T-helper 1 cell (primary cell): Measurements from ENCODE around the gene VWA2.

Source experiments
- DNase-seq, 5 donors: peaks; one replicate each; pipeline ENCODE4 v3.0.0-alpha.2; 2012 to 2020

The VWA2 gene

DNA sequence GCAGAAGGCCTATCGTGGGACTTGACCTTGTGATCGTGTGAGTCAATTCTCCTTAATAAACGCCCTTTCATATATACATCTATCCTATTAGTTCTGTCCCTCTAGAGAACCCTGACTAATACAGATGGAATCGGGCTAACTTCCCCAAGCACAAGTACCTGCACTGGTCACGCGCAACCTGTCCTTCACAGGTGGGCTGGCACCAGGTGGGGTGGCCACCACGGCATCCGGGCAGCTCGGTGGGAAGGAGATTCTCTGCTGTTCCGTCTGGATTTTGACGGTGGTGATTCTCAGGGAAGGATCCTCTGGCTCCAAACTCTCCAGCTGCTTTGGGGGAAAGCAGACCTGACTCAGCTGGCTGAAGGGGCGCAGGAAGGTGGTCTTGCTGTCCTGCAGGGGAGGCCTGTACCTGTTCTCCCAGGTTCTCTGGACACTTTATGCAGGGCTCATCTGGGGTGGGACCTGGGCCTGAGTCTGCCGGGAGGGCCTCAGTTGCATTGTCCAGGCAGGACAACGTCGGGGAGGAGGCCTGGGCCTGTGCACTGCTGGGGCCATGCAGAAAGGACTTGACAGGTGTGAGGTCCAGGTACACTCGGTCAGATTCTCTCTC lies 61.1 kb downstream of the VWA2 start:
- DNase-seq = no peak

GRCh38 chr10:114301177-114301576 lies 62.1 kb downstream of the VWA2 start:
- DNase-seq = no peak

DNA sequence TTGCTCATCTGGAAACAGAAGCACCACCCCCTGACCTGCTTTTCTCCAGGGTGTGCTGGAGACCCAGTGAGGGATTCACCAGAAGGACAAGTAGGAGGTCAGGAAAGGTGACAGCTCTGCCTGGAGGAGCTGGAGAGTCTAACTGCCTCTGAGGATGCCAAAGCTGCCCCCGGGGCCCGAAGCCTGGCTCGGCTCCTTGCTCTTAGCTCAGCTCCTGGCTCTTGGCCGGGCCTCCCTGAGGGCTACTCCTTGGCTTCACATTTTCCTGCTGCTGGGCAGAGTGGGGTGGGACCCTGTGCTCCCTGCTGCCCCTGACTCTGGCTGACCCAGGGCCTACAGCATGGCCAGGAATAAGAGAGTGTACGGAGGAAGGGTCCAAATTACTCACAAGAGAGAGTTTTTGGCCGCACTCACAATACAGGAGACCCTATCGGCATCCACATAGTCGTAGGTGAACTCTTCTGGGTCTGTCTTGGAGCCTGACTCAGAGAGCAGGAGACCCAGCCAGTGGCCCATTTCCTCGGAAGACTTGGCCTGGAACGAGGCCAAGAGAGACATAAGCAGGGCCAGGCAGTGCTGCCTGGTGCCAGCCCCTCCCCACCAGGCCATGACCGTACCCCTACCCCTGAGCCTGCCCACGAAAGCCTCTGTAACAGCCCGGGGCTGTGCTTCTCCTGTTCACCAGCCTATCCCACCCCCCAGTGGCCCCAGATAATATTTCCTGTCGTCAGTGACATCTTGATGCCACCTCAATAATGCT lies 63.1 kb downstream of the VWA2 start:
- DNase-seq = no peak

- DNase-seq = no peak
Observed at GRCh38 chr10:114303556-114303955, 64.5 kb downstream of the VWA2 start.

- DNase-seq = peak in 4 of 5 donors; percentile 29 to 73 (median 44)
Observed at GRCh38 chr10:114304017-114304570, 65.0 kb downstream of the VWA2 start.

- peak; percentile 30 to 73 (median 50) for DNase-seq
Observed at GRCh38 chr10:114304571-114305421, 65.7 kb downstream of the VWA2 start.

DNA sequence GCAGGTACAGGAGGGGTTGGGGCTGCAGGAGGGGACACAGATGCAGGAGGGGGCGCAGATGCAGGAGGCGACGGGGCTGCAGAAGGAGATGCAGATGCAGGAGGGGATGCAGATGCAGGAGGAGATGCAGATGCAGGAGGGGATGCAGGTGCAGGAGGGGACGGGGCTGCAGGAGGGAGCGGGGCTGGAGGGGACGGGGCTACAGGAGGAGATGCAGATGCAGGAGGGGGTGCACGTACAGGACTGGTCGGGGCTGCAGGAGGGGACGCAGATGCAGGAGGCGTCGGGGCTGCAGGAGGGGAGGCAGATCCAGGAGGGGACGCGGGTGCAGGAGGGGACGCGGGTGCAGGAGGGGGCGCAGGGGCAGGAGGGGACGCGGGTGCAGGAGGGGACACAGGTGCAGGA lies 66.5 kb downstream of the VWA2 start:
- DNase-seq = no peak

DNA sequence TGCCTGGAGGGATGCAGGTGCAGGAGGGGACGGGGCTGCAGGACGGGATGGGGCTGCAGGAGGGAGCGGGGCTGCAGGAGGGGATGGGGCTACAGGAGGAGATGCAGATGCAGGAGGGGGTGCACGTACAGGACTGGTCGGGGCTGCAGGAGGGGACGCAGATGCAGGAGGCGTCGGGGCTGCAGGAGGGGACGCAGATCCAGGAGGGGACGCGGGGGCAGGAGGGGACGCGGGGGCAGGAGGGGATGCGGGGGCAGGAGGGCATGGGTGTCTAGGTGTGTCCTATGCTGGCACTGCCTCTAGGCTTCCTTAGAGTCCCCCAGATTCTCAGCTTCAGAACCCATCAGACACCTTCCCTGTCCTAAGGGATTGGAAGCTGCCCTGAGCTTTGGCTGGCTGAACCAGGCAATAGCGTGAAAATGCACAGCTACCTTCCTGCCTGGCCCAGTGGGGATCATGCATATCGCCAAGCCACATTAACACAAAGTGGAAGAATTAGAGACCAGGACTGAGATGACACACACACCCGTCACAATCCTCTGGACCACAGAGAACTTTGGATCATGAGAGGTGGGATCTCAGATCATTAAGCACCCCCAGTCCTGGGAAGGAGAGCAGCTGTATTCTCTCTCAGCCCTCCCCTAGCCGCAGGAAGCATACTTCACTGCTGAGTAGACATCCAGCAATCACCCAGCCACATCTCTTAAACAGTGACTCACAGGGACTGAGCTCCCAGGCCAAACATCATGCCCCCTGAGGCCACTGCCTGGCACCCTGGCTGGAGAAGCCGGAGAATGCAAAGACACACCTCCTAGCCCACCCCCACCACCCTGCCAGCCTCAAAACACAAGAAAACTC lies 67.3 kb downstream of the VWA2 start:
- DNase-seq = no peak

DNA sequence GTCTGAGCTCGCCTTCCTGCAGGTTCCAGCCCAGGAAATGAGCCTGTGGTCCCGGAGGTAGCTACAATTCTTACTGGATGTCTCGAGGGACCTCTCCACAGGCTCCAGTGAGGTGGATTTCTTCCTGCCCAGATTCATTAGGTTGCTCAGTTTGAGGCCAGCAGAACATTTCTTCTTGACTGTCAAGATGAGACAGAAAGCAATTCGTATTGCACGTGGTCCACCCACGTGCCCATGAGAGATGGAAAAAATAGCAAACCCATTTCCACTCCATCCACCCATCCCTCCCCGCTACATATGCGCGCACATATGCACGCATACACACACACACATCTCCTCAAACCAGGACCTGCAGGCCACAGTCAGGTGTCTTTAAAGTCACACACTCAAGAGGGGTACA lies 68.7 kb downstream of the VWA2 start:
- DNase-seq = no peak

GRCh38 chr10:114308531-114309363 lies 69.7 kb downstream of the VWA2 start:
- no peak for DNase-seq

DNA sequence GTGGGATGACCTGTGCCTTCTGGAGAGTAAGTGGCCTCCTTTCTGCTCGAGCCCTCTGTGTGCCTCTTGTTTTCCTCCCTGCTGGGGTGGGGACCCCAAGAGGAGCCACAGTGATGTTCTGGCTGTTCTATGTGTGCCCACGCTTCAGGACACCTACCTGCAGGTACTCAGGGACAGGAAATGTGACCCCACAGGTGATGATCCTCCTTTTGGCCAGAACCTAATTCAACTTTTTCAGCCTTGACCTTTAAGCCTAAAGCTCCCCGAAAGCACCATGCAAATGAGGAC lies 70.3 kb downstream of the VWA2 start:
- DNase-seq = no peak

DNA sequence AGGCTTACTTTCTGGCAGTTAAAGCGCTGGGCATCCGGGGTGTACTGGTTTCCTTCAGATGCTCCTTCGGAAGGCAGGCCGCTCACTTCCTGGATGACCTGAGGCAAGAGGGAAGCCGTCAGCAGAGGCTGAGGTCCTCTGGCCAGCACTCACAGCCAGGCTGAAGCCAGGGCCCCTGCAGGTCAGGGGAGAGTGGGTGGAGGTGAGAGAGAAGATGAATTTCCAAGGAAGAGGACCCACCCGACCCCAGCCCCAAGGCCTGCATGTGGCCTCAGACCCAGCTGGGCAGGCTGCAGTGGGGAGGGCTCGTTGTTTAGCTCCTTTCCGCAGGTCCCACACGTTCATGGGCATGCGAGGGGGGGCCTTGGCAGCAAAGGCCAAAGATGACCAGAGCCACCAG lies 71.3 kb downstream of the VWA2 start:
- DNase-seq = no peak

DNA sequence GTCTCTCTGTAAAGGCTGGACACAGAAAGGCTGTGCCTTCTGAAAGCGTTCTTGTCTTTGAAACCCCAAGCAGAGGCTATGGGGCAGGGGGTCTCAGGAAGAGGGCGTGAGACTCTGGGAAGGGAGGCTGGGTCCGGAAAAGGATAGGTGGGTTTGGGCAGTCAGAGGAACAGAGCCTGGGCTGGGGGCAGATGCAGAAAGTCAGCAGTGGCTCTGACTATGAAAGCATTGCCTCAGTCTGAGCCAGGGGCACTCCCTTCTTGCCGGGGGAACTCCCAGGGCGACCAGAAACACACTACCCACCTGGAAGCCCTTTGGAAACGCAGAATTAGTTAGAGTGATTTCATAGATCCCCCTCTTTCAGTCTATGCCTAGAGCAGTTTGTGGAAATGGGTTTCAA lies 72.0 kb downstream of the VWA2 start:
- DNase-seq = no peak

DNA sequence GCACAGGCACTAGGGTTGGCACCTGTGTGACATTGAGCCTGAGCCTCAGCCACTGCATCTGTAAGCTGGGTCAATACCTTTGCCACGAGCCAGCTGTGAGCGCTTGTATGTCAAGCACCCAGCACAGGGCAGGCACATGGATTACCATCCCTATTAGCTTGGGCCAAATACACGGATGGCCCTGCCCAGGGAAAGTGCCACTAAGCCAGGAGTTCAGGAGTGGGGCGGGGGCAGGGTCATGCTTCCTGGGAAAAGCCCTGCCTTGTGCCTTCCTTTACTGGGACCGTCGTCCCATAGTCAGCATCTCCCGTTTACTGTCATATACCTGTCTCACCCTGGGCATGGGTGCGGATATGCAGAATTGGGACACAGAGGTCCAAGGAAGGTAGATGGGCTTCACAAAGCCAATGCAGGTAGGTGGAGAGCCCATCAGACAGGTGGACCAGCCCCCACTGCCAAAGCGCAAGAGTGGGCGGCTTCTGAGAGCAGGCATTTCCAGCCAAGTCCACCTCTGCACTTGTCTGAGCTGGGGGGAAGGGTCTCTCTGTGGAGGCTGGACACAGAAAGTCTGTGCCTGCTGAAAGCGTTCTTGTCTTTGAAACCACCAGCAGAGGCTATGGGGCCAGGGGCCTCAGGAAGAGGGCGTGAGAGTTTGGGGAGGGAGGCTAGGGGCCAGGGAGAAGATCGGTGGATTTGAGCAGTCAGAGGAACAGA lies 72.6 kb downstream of the VWA2 start:
- DNase-seq = no peak

DNA sequence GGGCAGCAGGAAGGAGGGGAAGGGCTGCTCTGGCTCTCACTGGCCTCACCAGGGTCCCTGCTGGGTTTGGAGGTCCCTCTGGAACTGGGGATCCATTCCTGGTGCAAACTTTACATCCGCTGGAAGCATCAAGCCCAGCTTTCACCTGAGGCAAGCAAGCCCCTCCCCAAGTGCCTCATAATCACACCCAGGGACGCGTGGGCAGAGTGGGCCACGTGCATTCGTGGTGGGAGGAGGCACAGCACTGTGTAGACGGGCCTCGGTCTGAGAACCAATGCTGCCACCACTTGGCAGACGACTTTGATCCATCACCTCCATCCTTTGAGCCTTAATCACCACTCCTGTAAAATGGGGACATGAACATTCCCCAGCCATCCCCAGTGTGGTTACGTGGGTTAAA lies 74.1 kb downstream of the VWA2 start:
- no peak for DNase-seq

GRCh38 chr10:114313866-114314265 lies 74.8 kb downstream of the VWA2 start:
- DNase-seq = no peak

GRCh38 chr10:114315566-114316420 lies 76.7 kb downstream of the VWA2 start:
- no peak for DNase-seq

DNA sequence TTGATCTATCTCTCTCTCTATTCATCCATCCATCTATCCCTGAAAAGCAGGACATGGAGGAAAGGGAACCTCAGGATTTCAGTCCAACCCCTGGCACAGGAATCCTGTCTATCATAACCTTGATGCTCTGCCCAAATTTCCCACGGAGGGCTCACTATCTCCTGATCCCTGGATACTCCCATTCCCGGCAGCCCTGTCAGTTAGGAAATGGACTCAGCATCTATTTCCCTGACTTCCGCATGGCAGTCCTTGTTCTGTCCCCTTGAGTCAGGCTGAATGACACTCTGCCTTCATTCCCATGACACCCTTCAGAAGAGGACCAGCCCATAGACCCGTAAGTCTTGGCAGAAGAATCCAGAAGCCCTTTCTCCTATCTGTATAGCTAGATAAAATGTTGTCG lies 77.7 kb downstream of the VWA2 start:
- DNase-seq = no peak

DNA sequence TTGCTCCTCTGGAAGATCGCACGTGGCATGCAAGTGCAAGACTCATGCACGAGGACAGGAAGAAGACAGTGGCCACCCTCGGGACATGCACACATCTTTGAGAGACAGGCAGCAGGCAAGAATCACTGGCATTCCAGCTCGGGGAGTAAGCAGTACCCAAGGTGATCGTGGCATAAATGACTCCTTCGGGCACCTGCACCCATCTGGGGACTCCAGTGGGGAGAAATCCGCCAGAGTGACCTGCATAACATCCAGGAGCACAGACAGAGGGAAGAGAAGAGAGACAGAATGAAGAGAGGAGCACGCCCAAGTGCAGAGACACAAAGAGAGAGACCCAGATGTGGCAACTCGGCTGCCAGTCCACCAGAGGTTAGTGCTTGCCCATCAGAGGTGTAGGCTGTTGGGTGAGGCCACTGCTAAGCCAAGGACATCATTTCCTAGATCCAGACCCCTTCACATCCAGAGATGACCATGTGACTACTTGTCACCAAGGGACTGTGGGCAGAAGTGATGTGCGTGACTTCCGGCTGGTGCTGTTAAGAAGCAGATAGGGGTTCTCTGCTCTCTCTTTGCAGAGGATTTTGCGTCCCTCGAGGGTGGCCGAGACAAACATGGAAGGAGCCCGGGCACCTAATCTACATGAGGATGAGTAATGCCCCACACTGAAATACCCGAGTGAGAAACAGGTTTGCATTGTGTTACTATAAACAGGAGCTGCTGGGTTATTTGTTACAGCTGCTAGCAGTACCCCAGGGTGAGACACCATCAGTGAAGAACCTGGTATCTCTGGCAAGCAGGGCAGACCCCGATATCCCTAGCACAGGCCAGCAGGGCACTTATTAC lies 80.6 kb downstream of the VWA2 start:
- no peak for DNase-seq
